ENCODE results near the gene CCDC154.

The CCDC154 gene

DNA sequence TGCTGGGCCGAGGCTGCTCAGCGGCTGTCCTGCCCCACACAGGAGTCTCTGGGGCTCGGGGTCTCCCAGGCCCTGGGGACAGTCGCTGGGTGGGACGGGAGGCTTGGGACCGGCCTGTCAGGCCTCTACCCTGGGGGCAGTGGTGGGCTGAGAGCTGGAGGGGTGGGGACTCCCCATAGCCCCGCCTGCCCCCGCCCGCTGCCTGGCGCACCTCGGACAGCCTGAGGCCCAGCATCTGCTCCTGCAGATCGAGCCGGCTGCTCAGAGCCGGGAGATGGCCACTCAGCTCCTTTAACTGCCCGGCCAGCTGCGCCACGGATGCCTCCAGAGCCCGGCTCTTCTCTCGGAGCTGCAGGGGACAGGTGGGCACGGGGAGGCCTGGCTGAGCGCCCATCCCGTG lies 6.8 kb downstream of the CCDC154 start:
- no peak for DNase-seq

- DNase-seq: no peak
Measured at GRCh38 chr16:1436731-1437355, 7.5 kb downstream of the CCDC154 start.

DNA sequence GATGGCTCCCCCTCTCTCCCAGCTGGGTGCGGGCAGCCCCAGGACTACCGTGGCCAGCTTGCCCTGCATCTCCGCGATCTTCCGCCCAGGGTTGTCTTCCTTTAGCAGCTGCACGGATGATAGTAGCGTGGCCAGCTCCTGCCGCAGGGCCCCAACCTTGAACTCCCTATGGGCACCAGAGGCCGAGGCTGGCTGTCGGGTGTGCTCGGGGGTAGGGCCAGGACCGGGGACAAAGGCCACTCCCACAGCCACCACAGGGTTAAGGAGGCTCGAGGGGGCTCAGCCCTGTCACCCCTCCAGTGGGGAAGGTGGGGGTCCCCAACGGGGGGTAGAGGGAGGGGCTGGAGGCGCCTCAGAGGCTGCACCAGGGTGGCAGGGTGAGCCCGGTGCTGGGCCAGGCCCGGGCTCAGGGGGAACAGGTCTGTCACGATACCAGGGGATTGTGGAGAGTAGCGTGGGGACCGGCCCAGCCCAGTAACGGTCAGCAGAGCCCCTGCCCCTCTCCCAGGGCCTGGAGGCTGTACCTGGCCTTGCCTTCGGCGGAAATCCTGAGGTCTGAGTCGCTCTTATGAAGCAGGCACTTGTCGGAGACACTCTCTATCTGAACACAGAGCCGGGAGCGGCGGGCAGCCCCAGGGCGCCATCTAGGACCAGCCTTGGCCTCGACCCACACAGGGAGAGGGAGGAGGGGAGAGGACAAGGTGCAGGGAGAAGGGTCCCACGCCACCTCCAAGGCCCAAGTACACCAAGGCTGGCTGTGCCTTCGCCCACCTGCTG lies 8.2 kb downstream of the CCDC154 start:
- DNase-seq: no peak

DNA sequence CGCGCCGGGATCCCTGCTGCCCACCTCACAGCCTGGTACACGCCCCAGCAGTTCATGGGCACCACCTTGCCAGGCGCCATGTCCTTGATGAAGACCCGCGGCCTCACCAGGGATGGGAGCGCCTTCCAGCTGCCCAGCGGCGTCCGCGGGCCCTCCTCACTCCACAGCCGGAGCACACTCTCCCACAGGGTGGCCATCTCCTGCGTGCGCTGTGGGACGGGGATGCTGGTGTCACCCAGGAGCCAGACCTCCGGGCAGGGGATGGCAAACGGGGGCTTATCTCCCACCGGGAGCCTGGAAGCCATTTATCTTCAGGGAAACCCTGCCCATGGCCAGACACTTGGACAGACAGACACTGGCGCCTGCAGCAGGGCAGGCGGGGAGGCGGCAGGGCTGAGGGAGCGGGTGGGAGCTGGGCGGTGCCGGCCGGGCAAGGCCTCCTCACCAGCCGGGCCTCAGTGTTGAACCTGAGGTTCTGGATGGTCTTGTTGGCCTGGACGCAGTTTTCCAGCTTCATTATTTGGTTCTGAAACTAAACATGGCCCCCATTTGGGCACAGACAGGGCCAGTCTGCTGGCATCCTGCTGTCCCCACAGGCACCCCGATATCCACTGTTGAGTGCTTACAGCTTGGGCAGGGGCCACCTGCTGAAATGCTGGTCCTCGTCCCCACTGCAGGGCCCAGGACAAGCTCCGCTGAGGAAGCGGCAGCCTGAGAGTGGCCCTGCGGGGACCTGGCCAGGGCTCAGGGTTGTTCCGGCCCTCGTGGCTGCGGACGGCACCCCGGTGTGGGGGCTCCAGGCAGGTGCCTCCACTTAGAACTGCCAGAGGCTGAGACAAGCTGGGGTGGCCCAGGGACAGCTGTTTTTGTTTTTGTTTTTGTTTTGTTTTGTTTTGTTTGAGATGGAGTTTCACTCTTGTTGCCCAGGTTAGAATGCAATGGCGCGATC lies 9.4 kb downstream of the CCDC154 start:
- DNase-seq: no peak

GRCh38 chr16:1433756-1434155 lies 10.6 kb downstream of the CCDC154 start:
- no peak for DNase-seq

GRCh38 chr16:1433263-1433560 lies 11.1 kb downstream of the CCDC154 start:
- no peak for DNase-seq

DNA sequence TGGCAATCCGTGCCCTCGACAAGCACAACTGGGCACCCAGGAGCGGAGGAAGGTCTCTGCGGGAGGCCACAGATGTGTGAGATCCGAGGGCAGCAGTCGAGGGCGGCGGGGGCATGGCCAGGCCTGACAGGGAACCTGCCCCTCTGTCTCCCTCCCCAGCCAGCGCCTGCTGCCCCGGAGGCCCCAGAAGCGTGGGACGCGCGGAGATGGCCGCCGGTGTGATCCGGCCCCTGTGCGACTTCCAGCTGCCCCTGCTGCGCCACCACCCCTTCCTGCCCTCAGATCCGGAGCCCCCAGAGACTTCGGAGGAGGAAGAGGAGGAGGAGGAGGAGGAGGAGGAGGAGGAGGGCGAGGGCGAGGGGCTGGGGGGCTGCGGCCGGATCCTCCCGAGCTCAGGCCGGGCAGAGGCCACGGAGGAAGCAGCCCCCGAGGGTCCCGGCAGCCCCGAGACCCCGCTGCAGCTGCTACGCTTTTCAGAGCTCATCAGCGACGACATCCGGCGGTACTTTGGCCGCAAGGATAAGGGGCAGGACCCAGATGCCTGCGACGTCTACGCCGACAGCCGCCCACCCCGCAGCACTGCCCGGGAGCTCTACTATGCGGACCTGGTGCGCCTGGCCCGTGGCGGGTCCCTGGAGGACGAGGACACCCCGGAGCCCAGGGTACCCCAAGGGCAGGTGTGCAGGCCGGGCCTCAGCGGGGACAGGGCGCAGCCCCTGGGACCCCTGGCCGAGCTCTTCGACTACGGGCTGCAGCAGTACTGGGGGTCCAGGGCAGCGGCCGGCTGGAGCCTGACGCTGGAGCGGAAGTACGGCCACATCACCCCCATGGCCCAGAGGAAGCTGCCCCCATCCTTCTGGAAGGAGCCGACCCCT lies 11.7 kb downstream of the CCDC154 start:
- DNase-seq: no peak

DNA sequence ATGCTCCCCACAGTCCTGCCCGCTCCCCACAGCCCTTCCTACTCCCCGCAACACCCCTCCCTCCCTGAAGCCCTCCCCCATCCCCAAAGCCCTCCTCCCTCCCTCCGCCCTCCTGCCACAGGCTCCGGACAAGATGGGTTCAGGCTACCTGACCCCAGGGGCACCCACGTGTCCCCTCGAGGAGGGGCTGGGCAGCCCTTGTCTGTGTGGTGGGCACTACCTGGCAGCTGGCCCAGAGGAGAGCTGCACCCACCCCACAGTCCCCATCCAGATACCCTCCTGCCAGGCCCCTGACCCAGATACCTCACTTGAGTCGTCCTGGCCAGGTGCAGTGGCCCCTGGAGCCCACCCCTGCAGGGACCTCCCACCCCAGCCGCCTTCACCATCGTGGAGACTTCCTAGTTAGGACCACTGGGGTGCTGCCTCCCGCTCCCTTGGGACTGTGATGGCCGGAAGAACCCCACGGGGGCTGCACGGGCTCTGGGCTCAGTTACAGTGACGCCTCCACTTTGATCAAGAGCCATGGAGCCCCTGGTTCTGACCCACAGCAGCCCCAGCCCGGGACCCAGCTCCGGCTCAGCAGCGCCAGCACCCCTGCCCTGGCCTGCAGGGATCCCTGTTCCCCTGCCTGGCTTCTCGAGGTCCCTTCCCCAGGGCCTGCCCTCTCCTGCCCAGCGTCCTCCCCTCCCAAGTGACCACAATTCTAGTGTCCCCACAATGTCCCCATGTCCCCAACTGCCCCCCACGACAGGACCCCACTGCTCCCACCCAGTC lies 12.7 kb downstream of the CCDC154 start:
- DNase-seq: no peak

DNA sequence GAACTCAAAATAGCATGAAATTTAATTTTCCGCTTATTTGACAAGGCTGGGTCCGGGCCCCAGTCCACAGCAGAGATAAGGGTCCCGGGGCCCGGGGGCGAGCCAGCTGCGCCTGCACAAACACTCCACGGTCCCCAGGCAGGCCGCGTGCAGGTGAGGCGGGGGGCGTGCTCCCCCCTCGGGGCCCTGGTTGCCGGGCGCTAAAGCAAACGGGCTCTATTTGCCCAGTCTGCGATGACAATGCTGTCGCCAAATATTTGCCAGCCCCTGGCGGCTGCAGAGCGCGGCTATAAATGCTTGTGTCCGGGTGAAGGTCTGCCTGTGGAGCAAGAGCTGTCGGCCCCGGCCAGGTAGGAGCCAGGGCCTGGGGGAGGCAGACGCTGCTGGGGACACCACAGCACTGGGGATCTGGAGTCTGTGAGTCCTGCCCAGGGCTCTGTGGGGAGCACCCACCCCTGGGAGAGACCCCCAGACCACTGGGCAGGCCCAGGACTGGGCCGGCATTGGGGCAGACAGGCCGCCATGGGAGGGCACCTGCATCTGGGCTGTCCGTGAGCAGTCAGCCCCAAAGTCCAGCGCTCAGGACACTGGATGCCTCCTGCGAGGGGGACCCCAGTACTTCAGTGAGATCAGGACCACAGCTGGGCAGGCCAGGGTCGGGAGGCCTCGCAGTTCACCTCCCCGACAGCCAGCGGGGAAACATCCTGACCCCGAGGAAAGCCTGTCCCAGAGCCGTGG lies 13.4 kb downstream of the CCDC154 start, which contains the start of gene PERCC1:
Gene PERCC1, plus strand, starts transcription at position 320 of the 738 bp plus-strand sequence. CDS start 1,516 bp downstream, outside the sequence.
- no peak for DNase-seq

DNA sequence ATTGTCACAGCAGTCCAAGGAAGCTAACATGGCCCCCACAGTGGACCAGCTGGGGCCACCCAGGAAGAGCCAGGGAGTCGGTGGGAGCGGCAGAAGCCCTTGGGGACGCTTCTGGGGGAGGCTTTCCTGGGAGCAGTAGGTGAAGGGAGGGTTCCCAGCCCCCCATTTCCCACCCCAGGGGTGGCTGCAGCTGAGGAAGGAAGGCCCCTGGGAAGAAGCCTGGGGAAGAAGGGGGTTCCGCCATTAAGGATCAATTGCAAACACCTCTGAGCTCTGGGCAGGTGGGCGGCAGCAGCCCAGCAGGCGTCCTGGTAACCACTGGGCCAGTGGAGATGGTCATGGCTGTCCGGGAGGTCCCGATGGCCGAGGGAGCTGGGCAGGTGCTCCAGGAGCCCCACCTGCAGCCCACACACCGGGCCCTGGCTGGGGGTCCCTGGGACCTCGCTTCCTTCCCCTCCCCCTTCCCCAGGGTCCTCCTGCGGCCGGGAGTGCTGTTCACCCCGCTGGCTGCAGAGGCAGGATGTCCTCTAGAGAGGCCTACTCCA lies 14.1 kb downstream of the CCDC154 start:
- DNase-seq: no peak

- DNase-seq: no peak
Measured at GRCh38 chr16:1429631-1430030, 14.7 kb downstream of the CCDC154 start.

- no peak for DNase-seq
Measured at GRCh38 chr16:1429012-1429411, 15.3 kb downstream of the CCDC154 start.

- peak; percentile 36 to 62 for DNase-seq
Measured at GRCh38 chr16:1428511-1428910, 15.8 kb downstream of the CCDC154 start.

DNA sequence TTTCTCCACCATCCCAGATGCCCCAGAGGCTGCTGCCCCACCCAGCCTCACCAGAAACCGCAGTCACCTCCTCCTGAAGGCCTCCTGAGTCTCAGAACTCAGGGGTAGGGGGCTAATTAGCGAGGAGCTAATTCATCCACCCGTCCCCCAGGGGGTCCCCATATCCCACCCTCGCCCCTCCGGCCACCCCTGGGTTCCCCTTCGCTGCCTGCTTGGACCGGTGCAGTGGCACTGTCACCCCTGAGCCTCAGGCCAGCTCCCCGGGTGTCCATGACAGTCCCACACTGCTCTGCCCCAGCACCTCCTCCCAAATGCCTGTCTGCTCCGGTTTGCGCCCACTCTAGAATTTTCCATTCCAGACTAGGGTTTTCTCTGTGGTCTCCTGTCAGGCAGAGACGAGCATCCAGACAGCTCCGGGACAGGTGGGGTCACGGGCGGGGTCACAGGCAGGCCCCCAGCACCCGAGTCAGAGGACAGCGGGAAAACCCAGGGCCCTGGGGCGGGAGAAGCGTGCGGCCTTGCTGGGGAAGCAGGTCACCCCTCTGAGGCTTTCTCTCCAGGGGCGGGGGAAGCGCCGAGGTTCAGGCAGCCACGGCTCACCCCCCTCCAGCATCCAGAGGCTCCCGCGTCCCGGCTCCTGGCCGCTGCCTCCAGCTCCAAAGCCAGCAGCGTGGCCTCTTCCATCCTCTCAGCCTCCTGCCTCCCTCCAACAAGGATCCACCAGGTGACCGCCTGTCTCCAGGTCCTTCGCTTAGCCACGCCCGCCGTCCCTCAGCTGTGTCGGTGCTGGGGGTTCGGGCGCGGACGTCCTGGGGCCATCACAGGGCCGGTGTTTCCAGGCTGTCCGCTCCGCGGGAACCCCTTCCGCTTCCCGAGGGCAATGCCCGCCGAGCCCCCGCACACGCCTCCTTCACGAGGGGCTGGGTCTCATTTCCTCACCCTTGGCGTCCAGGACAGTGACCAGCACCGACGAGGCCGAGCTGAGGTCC lies 16.6 kb downstream of the CCDC154 start:
- DNase-seq: no peak

DNA sequence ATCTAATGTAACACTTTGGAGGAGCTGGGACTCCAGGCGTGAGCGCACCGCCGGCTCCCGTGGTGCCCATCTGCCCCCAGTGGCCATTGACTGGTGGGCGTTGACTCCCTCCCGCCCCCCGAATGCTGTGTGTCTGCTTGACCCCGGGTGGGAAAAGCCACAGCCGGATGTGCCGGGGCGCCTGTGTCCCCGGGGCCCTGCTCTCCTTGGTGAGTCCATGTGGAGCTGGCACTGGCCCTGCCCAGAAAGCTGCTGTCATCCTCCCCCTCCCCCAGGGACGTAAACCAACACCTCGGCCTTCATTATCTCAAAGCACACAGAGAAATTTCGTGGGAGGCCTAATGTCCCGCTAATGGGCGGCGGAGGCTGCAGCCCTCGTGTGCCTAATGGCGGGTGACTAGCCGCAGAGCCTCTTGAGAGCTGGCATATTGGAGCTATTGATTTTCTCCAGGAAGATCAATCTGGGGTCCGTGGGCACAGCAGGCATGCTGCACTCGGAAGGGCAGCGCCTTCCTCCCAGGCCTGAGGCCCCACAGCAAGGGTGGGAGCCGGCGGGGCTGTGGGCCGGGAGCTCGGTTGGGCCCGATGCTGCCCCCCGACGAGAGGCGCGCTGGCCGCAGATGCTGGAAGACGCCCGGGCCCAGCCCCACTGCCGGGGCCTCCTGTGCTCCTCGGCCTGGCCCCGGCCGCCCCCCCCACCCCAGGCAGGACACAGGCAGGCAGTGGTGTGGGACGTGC lies 17.5 kb downstream of the CCDC154 start:
- no peak for DNase-seq

- no peak for DNase-seq
Measured at GRCh38 chr16:1425616-1426370, 18.6 kb downstream of the CCDC154 start.

- DNase-seq: no peak
Measured at GRCh38 chr16:1424028-1424427, 20.3 kb downstream of the CCDC154 start.

GRCh38 chr16:1422076-1422475 lies 22.3 kb downstream of the CCDC154 start:
- no peak for DNase-seq

All from CD4-positive, alpha-beta T cell treated with Interleukin-4 for 1 hour (primary cell).